ENCODE measurements around the gene ADCY9. TPM values are rescaled to one million over a fixed set of nuclear protein-coding genes. Genes with fewer than 3 reads are reported as not detected.

Gene ADCY9
- total and polyA plus RNA-seq, 8 donors, result 6.6 to 20.9 (median 18.0) TPM

DNA sequence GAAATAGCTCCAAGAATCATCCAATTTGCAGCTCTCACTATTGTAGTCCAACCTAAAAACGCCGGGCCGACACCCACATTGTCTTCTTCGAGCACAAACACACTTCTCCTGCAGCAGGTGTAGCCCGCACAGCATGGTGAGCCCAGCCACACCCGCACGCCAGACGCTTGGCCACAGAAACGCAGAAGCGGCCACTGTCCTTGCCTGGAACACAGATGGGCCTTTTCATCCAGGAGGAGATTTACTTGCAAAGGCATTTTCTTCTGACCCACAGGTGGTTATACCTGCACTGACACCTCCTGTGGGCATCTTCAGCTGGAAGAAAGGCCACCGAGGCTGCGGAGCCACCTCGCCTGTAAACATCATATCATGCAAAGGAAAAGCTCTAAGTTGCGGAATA, 98.4 kb downstream of the ADCY9 start:
- Histone ChIP-seq H3K9me3 (no peaks in the 10 kb centered on the region), H3K27ac (peak overlapping the region in 2 of 4 donors; percentile 36 to 58), H3K27me3 (no peaks in the 10 kb centered on the region), H3K4me3 (no peak overlapping the region), H3K4me1 (peaks cover 21 to 42% (median 38%) of the 10 kb centered on the region in 3 donors), H3K36me3 (no peaks in the 10 kb centered on the region)
- DNase-seq (no peak), FAIRE-seq (no peak), ATAC-seq (no peak)
- intact Hi-C loops (cut with DNase I), result no loop called here
- 66 to 68% methylated on average over 14 of the region's 14 CpGs for WGBS, 2 donors
- TF ChIP-seq, protein P1, sequence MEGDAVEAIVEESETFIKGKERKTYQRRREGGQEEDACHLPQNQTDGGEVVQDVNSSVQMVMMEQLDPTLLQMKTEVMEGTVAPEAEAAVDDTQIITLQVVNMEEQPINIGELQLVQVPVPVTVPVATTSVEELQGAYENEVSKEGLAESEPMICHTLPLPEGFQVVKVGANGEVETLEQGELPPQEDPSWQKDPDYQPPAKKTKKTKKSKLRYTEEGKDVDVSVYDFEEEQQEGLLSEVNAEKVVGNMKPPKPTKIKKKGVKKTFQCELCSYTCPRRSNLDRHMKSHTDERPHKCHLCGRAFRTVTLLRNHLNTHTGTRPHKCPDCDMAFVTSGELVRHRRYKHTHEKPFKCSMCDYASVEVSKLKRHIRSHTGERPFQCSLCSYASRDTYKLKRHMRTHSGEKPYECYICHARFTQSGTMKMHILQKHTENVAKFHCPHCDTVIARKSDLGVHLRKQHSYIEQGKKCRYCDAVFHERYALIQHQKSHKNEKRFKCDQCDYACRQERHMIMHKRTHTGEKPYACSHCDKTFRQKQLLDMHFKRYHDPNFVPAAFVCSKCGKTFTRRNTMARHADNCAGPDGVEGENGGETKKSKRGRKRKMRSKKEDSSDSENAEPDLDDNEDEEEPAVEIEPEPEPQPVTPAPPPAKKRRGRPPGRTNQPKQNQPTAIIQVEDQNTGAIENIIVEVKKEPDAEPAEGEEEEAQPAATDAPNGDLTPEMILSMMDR (IDR thresholded peaks at IDR 0.05), result no peak

DNA sequence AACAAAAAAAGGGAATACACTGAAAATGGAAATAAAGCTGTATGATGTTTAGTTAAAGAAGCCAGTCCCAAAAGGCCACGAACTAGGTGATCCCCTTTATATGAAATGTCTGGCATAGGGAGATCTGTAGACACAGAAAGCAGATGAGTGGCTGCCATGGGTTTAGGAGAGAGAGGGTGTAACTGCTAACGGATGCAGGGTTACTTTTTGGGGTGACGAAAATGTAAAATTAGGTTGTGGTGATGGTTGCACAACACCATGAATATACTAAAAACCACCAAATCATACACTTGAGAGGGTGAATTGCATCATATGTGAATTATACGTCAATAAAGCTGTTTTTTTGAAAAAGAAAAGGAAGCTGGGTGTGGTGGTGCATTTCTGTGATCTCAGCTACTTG, 99.6 kb downstream of the ADCY9 start:
- Histone ChIP-seq H3K9me3 (no peaks in the 10 kb centered on the region), H3K27me3 (no peaks in the 10 kb centered on the region), H3K4me3 (no peak overlapping the region), H3K27ac (no peak overlapping the region), H3K4me1 (peaks cover 18 to 45% (median 39%) of the 10 kb centered on the region in 3 donors), H3K36me3 (no peaks in the 10 kb centered on the region)
- TF ChIP-seq, protein P1 (IDR thresholded peaks at IDR 0.05), result no peak
- ATAC-seq (no peak), DNase-seq (no peak), FAIRE-seq (no peak)
- intact Hi-C loops (cut with DNase I), result no loop called here
- WGBS, 2 donors, result 70% methylated on average over 4 of the region's 4 CpGs

DNA sequence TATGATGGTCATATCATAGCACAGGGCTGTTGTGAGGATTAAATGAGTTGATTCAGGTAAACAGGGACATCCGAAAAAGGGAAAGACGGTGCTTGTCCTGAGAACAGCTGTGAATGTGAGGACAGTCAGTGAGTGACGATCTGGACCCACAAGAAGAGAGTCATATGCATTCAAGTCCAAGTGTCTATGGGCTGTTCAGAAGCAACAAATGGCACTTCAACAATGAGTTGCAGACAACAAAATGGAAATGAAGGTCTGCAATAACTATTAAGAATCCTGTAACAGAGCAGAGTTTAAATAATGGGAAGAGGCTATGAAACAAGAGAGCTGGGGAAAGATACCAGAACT, 100.3 kb downstream of the ADCY9 start:
- H3K4me3 ChIP-seq, result no peak overlapping the region
- no peaks in the 10 kb centered on the region for H3K27me3 ChIP-seq
- TF ChIP-seq, protein P1 (IDR thresholded peaks at IDR 0.05), result no peak
- no peaks in the 10 kb centered on the region for H3K9me3 ChIP-seq
- H3K27ac ChIP-seq, result peak overlapping the region in 3 of 4 donors; percentile 44 to 74 (median 71)
- DNase-seq (no peak), ATAC-seq (no peak), FAIRE-seq (no peak)
- peaks cover 13 to 41% (median 35%) of the 10 kb centered on the region in 3 donors for H3K4me1 ChIP-seq
- intact Hi-C loops (cut with DNase I), result no loop called here
- 69 to 71% methylated on average over 3 of the region's 3 CpGs for WGBS, 2 donors
- H3K36me3 ChIP-seq, result no peaks in the 10 kb centered on the region

DNA sequence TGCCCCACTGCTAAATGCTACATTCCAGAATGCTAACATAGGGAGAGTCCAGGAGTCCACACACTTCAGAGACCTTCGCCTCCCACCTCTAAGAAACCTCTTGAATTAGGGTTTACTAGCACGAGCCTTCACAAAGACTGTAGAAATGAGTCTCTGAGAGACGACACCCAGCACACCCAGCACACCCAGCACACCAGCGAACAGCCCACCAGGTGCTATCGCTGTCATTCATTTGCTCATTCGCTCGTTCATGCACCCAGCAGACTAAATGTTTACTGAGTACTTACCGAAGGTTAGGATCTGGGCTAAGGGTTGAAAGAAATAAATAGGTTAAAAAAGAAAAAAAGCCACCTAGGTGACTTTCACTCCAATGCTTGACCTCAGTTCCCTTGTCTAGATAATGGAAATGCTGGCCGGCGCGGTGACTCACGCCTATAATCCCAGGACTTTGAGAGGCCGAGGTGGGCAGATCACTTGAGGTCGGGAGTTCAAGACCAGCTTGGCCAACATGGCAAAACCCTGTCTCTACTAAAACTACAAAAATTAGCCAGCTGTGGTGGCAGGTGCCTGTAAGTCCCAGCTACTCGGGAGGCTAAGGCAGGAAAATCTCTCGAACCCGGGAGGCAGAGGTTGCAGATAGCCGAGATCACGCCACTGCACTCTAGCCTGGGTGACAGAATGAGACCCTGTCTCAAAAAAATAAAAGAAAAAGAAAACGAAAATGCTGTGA, 100.8 kb downstream of the ADCY9 start:
- H3K4me3 ChIP-seq, result no peak overlapping the region
- DNase-seq (peak in 3 of 6 donors; percentile 41 to 65 (median 59)), FAIRE-seq (no peak), ATAC-seq (peak; percentile 58 to 70 (median 60))
- H3K9me3 ChIP-seq, result no peaks in the 10 kb centered on the region
- TF ChIP-seq, protein P1 (IDR thresholded peaks at IDR 0.05), result no peak
- H3K27me3 ChIP-seq, result no peaks in the 10 kb centered on the region
- WGBS, 2 donors, result 30 to 31% methylated on average over 20 of the region's 20 CpGs
- intact Hi-C loops (cut with DNase I), result no loop called here
- peaks cover 13 to 41% (median 31%) of the 10 kb centered on the region in 3 donors for H3K4me1 ChIP-seq
- H3K36me3 ChIP-seq, result no peaks in the 10 kb centered on the region
- H3K27ac ChIP-seq, result peak overlapping the region; percentile 44 to 74 (median 61)
